Mesendoderm (in vitro differentiated cells): ENCODE data around the gene TSSK2.

Source experiments
- DNase-seq: peaks from one replicate; pipeline ENCODE4 v3.0.0; 2013
- H2AK5ac ChIP-seq: 2 replicates; pipeline ENCODE4 v1.6.1; 2013; ENCODE audit warnings: low read length, inconsistent platforms
- H2BK120ac ChIP-seq: 2 replicates; pipeline ENCODE4 v1.6.1; 2013; ENCODE audit warnings: low read depth, mild to moderate bottlenecking, low read length, moderate library complexity, mixed read lengths
- H2BK15ac ChIP-seq: replicated peaks from 2 replicates; pipeline ENCODE4 v1.6.1; 2013; ENCODE audit warnings: low read depth, mild to moderate bottlenecking, moderate library complexity
- H2BK5ac ChIP-seq: 2 replicates; pipeline ENCODE4 v1.6.1; 2013; ENCODE audit warnings: low read length, inconsistent platforms
- H3K18ac ChIP-seq: 2 replicates; pipeline ENCODE4 v1.6.1; 2013; ENCODE audit warnings: mild to moderate bottlenecking, low read length, mixed read lengths
- H3K23ac ChIP-seq: one replicate; pipeline ENCODE4 v1.6.1; 2013; ENCODE audit warnings: low read length
- H3K27ac ChIP-seq: 2 replicates; pipeline ENCODE4 v1.5.1; 2013; ENCODE audit warnings: low read depth, mild to moderate bottlenecking, inconsistent platforms, low read length, moderate library complexity
- H3K27me3 ChIP-seq: 2 replicates; pipeline ENCODE4 v1.6.1; 2013; ENCODE audit warnings: low read length, control low read depth, mild to moderate bottlenecking, inconsistent platforms; ENCODE audit not compliant: insufficient read depth, poor library complexity
- H3K36me3 ChIP-seq: 2 replicates; pipeline ENCODE4 v1.6.1; 2013; ENCODE audit warnings: low read length, inconsistent platforms; ENCODE audit not compliant: control insufficient read depth, insufficient read depth
- H3K4ac ChIP-seq: one replicate; pipeline ENCODE4 v1.6.1; 2013; ENCODE audit warnings: low read depth, mild to moderate bottlenecking, low read length, moderate library complexity
- H3K4me1 ChIP-seq: 2 replicates; pipeline ENCODE4 v1.6.1; 2013; ENCODE audit warnings: low read depth, low read length, inconsistent platforms; ENCODE audit not compliant: control insufficient read depth
- H3K4me2 ChIP-seq: 2 replicates; pipeline ENCODE4 v1.6.1; 2013; ENCODE audit warnings: low read length
- H3K4me3 ChIP-seq: 2 replicates; pipeline ENCODE4 v1.5.1; 2013; ENCODE audit warnings: mild to moderate bottlenecking, low read length
- H3K56ac ChIP-seq: one replicate; pipeline ENCODE4 v1.6.1; 2013; ENCODE audit warnings: low read length
- H3K79me1 ChIP-seq: 2 replicates; pipeline ENCODE4 v1.6.1; 2013; ENCODE audit warnings: low read length, inconsistent platforms
- H3K79me2 ChIP-seq: 2 replicates; pipeline ENCODE4 v1.6.1; 2013; ENCODE audit warnings: mild to moderate bottlenecking, low read length; ENCODE audit not compliant: control insufficient read depth, insufficient read depth
- H3K9ac ChIP-seq: 2 replicates; pipeline ENCODE4 v1.6.1; 2013; ENCODE audit warnings: low read length, inconsistent platforms
- H4K5ac ChIP-seq: one replicate; pipeline ENCODE4 v1.6.1; 2013; ENCODE audit warnings: low read length
- H4K8ac ChIP-seq: one replicate; pipeline ENCODE4 v1.6.1; 2013; ENCODE audit warnings: low read depth, mild to moderate bottlenecking, control low read depth, low read length, moderate library complexity
- WGBS: extraction: QIAGEN DNeasy Blood & Tissue Kit; methylation state at CpG from one replicate; pipeline ENCODE4 v1.1.7; 2013; ENCODE audit warnings: low lambda C conversion rate, missing lambda C conversion rate; ENCODE audit not compliant: insufficient coverage; ENCODE audit errors: extremely low coverage; 5-methylcytosine and 5-hydroxymethylcytosine counted together

The TSSK2 gene

DNA sequence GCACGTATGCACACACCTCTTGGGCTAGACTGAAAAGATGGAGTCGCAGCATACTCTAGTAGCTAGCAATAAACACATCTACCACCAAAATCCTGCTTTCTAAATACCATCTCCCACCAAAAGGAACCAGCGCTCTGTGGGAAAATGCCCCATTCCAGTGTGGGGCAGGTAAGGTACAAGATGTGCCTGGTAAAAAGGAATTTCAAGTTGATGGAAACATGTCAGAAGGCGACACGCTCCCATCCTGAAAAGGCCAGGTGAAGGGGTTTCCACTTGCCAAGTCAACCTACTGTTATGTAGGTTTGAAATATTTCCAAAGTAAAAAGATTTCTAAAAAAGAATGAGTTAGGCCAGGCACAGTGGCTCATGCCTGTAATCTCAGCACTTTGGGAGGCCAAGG, 17.7 kb upstream of the TSSK2 start:
- H3K79me1 ChIP-seq = peaks cover 42% of the 10 kb centered on the region
- no peak overlapping the region for H3K9ac ChIP-seq
- no peak overlapping the region for H3K56ac ChIP-seq
- no peak overlapping the region for H2BK5ac ChIP-seq
- no CpG with 5 or more reads among the region's 5 CpGs for WGBS
- H3K4me1 ChIP-seq = peaks cover 6% of the 10 kb centered on the region
- H3K36me3 ChIP-seq = no peaks in the 10 kb centered on the region
- no peaks in the 10 kb centered on the region for H3K27me3 ChIP-seq
- no peak for DNase-seq
- peaks cover 76% of the 10 kb centered on the region for H3K79me2 ChIP-seq
- H2AK5ac ChIP-seq = no peak overlapping the region
- H3K4me3 ChIP-seq = no peak overlapping the region
- H4K8ac ChIP-seq = no peak overlapping the region
- H2BK15ac ChIP-seq = no peak overlapping the region
- no peak overlapping the region for H4K5ac ChIP-seq
- no peak overlapping the region for H3K4ac ChIP-seq
- H3K18ac ChIP-seq = no peak overlapping the region
- no peak overlapping the region for H2BK120ac ChIP-seq
- no peak overlapping the region for H3K23ac ChIP-seq
- no peak overlapping the region for H3K4me2 ChIP-seq
- no peak overlapping the region for H3K27ac ChIP-seq

DNA sequence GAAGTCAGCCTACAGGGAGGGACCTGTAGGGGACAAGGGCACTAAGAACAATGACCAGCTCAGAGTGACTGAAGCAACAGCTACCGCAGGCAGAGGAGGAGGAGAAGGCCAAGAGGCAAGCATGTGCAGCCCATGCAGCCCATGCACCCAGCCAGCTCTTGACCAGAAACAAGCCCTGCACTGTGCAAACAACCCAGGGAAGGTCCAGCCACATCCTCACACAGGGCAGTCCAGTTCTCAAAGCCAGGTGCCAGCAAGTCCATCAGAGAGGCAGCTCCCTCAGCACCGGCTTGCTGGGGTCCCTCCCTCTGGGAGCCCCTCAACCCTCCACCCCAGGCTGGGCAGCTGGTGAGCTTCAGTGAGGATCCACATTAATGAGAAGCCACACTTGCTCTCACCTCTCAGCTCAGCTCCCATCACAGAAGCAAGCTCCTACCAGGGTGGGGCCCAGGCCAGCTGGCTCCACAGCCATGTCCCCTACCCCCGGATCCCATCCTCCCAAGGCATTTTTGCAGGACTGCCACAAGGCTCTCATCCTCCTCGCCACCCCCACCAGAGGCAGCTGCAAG, 16.0 kb upstream of the TSSK2 start:
- Histone ChIP-seq H3K27ac (no peak overlapping the region), H4K5ac (no peak overlapping the region), H3K4me3 (no peak overlapping the region), H3K9ac (no peak overlapping the region), H3K36me3 (no peaks in the 10 kb centered on the region), H3K4me1 (peaks cover 5% of the 10 kb centered on the region), H3K79me1 (peaks cover 46% of the 10 kb centered on the region), H3K4ac (no peak overlapping the region), H3K23ac (no peak overlapping the region), H4K8ac (no peak overlapping the region), H3K18ac (no peak overlapping the region), H3K79me2 (peaks cover 74% of the 10 kb centered on the region), H2AK5ac (no peak overlapping the region), H2BK5ac (no peak overlapping the region), H3K56ac (no peak overlapping the region), H2BK120ac (no peak overlapping the region), H2BK15ac (no peak overlapping the region), H3K27me3 (no peaks in the 10 kb centered on the region), H3K4me2 (no peak overlapping the region)
- DNase-seq = no peak
- no CpG with 5 or more reads among the region's 4 CpGs for WGBS

DNA sequence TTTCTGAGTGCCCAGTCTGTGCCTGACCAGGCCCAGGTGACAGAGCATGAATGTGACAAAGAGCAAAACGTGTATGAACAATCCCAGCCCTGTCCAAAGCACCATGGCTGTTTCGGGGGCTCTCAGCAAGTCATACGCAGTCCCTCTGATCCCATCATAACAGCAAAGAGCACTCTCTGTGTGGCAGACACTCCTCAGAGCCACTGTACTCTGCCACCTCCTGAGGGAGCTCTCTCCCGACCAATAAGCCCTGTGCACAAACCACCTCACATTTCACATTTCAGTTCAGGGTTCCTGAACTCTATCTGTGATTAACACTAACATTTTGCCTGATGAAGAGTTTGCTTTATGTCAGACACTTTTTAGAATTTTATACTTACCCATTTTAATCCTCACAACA, 15.5 kb upstream of the TSSK2 start:
- WGBS = no CpG with 5 or more reads among the region's 4 CpGs
- DNase-seq = no peak
- H2BK120ac ChIP-seq = no peak overlapping the region

DNA sequence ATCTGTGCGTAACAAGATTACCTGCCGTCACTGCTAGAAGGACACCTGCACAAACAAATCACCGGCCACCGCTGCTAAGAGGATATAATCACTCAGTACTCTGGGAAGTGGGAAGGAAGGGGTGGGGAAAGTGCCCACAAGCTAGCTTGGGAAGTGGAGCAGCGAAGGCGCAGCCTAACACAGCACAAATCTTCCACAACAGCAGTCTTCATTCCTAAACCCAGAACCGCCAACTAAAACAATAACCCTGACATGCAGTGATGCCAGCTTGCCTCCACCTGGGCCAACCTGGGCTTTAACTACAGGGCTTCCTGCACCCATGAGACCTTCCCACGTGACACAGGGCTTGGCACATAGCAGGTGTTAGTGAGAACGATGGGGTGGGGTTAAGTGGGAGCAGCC, 14.0 kb upstream of the TSSK2 start:
- H3K79me2 ChIP-seq = peaks cover 82% of the 10 kb centered on the region
- H3K36me3 ChIP-seq = no peaks in the 10 kb centered on the region
- no peak overlapping the region for H3K18ac ChIP-seq
- H4K5ac ChIP-seq = no peak overlapping the region
- no peak overlapping the region for H3K56ac ChIP-seq
- no CpG with 5 or more reads among the region's 9 CpGs for WGBS
- H3K4ac ChIP-seq = no peak overlapping the region
- H3K79me1 ChIP-seq = peaks cover 50% of the 10 kb centered on the region
- H3K9ac ChIP-seq = no peak overlapping the region
- peaks cover 6% of the 10 kb centered on the region for H3K4me1 ChIP-seq
- H3K4me3 ChIP-seq = no peak overlapping the region
- no peak for DNase-seq
- no peak overlapping the region for H3K27ac ChIP-seq
- no peaks in the 10 kb centered on the region for H3K27me3 ChIP-seq
- no peak overlapping the region for H2BK15ac ChIP-seq
- no peak overlapping the region for H3K23ac ChIP-seq
- no peak overlapping the region for H4K8ac ChIP-seq
- H2BK5ac ChIP-seq = no peak overlapping the region
- no peak overlapping the region for H2BK120ac ChIP-seq
- no peak overlapping the region for H3K4me2 ChIP-seq
- H2AK5ac ChIP-seq = no peak overlapping the region

More for the DNA sequence above, 15.5 kb upstream of the TSSK2 start:
- Histone ChIP-seq H3K4me2 (no peak overlapping the region), H2AK5ac (no peak overlapping the region), H3K23ac (no peak overlapping the region), H2BK5ac (no peak overlapping the region), H2BK15ac (no peak overlapping the region), H3K27me3 (no peaks in the 10 kb centered on the region), H3K36me3 (no peaks in the 10 kb centered on the region), H3K79me2 (peaks cover 78% of the 10 kb centered on the region), H3K4me3 (no peak overlapping the region), H3K27ac (no peak overlapping the region), H3K56ac (no peak overlapping the region), H3K4me1 (peaks cover 4% of the 10 kb centered on the region), H3K18ac (no peak overlapping the region), H4K8ac (no peak overlapping the region), H3K4ac (no peak overlapping the region), H3K79me1 (peaks cover 48% of the 10 kb centered on the region), H4K5ac (no peak overlapping the region), H3K9ac (no peak overlapping the region)

DNA sequence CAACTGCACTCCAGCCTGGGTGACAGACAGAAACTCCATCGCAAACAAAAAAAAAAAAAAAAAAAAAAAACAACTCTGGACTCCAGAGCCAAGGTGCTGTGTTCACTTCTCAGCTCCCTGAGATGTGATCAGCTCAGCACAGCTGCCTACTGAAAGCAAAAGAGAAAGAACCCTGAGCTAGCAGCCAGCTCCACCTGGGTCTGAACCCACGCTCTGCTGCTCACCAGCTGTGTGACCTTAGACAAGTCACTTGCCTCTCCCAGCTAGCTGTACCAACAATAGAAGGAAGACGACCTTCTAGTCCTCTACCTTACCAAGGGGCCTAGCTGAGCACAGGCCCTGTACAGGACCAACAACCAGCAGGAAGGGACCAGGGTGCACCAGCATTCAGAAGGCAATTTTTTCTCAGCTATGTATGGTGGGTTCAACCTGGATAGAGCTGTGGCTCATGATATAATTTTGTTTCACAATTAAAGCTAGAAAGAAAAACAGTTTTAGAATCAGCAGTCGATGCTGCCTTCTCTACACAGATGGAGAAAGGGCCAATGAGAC, 12.7 kb upstream of the TSSK2 start:
- Histone ChIP-seq H4K8ac (no peak overlapping the region), H4K5ac (no peak overlapping the region), H2AK5ac (no peak overlapping the region), H2BK120ac (no peak overlapping the region), H3K4ac (no peak overlapping the region), H2BK5ac (no peak overlapping the region), H3K9ac (no peak overlapping the region), H3K4me2 (no peak overlapping the region), H3K4me1 (peaks cover 6% of the 10 kb centered on the region), H3K23ac (no peak overlapping the region), H3K27me3 (no peaks in the 10 kb centered on the region), H3K4me3 (no peak overlapping the region), H3K36me3 (no peaks in the 10 kb centered on the region), H2BK15ac (no peak overlapping the region), H3K27ac (no peak overlapping the region), H3K56ac (no peak overlapping the region), H3K79me1 (peaks cover 47% of the 10 kb centered on the region), H3K18ac (no peak overlapping the region), H3K79me2 (peaks cover 74% of the 10 kb centered on the region)
- no peak for DNase-seq
- WGBS = no CpG with 5 or more reads among the region's 4 CpGs

DNA sequence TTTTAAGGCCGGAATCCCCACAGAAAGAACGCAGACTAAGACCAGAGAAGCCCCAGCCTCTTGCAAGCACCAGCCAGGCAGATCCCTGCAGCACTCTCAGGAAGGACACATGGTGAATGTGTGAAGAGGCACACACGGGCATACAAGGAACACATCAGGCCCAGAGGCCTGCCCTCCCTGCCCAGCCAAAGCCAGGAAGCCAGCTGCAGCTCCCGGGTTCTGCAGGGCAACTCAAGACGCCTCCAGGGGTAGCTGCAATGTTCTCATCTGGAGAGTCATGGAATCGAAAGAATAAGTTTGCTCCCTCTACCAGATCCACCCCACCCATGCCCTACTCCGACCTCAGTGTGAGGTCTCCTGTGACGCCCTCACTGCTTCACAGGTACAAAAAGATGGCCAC, 11.2 kb upstream of the TSSK2 start:
- Histone ChIP-seq H3K56ac (no peak overlapping the region), H3K79me1 (peaks cover 44% of the 10 kb centered on the region), H2BK15ac (no peak overlapping the region), H3K36me3 (no peaks in the 10 kb centered on the region), H2AK5ac (no peak overlapping the region), H2BK120ac (no peak overlapping the region), H3K9ac (peak overlapping the region; percentile 0), H3K4ac (no peak overlapping the region), H3K23ac (peak overlapping the region; percentile 81), H4K5ac (no peak overlapping the region), H4K8ac (no peak overlapping the region), H3K4me1 (peaks cover 6% of the 10 kb centered on the region), H3K4me2 (no peak overlapping the region), H3K27me3 (no peaks in the 10 kb centered on the region), H2BK5ac (no peak overlapping the region), H3K79me2 (peaks cover 64% of the 10 kb centered on the region), H3K4me3 (no peak overlapping the region), H3K18ac (no peak overlapping the region), H3K27ac (no peak overlapping the region)
- DNase-seq = no peak
- WGBS = no CpG with 5 or more reads among the region's 8 CpGs
